SJSA1 (cell line): ENCODE data around the gene SLC2A6. TPM values are rescaled to one million over a fixed set of nuclear protein-coding genes. Genes with fewer than 3 reads are reported as not detected.

Source experiments
- DNase-seq, 2 experiments: peaks; one replicate each; pipeline ENCODE4 v3.0.0-alpha.2; 2015 to 2020; ENCODE audit warnings: low spot score in 2 of 2, low read depth in 1 of 2
- H3K27ac ChIP-seq: fragments of 250-450 bp; sonication (Bioruptor Pico); 2 replicates; pipeline ENCODE4 v1.5.1; 2020; ENCODE audit warnings: mild to moderate bottlenecking, moderate library complexity
- H3K27me3 ChIP-seq: fragments of 250-450 bp; sonication (Bioruptor Pico); replicated peaks from 2 replicates; pipeline ENCODE4 v1.5.1; 2020; ENCODE audit warnings: mild to moderate bottlenecking, moderate library complexity
- H3K36me3 ChIP-seq: fragments of 250-450 bp; sonication (Bioruptor Pico); 2 replicates; pipeline ENCODE4 v1.5.1; 2020; ENCODE audit warnings: mild to moderate bottlenecking
- H3K4me1 ChIP-seq: fragments of 250-450 bp; sonication (Bioruptor Pico); replicated peaks from 2 replicates; pipeline ENCODE4 v1.6.1; 2021; ENCODE audit warnings: mild to moderate bottlenecking
- H3K4me3 ChIP-seq: fragments of 250-450 bp; sonication (Bioruptor Pico); 2 replicates; pipeline ENCODE4 v1.5.1; 2020; ENCODE audit warnings: mild to moderate bottlenecking
- H3K9me3 ChIP-seq: fragments of 250-450 bp; sonication (Bioruptor Pico); replicated peaks from 2 replicates; pipeline ENCODE4 v1.5.1; 2020; ENCODE audit warnings: mild to moderate bottlenecking
- total RNA-seq: library from RNA; depleted of rRNA; stranded (reverse); fragments of >200 nt; shearing (Covaris generic); gene quantifications from 2 replicates; pipeline ENCODE4 v1.2.3, GENCODE V29; 2014; rRNA removed

SLC2A6 gene
- total RNA-seq, 1 experiment from 2014 or later = 22.6 TPM

DNA sequence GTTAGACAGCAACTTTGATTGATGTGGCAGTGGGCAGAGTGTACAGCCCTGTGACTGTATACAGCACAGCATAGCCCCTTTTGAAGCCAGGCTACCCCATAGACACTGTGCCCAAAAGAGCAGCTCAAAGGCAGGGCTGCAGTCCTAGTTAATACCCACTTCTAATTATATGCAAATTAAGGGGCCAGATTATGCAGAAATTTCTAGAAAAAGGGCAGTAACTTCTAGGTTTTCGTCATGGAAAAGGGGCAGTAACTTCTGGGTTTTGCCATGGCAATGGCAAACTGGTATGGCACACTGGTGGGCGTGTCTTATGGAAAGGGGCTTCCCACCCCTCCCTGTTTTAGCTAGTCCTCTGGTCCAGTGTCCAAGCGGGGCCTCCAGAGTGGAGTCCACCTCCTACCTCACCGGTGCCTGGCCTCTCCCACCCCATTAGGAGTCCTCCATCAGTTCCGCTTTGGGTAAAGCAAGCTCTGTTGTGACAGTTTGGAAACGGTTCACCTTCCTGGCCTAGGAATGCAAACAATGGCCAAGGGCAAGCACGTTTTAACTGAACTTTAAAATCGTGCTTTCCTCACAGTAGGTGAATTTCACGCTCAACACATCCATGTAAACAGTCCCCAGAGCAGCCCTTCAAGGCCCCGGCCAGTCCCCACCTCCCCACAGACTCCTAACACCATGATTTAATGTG is 51.1 kb downstream of the SLC2A6 start:
- Histone ChIP-seq H3K27me3 (no peaks in the 10 kb centered on the region), H3K9me3 (no peaks in the 10 kb centered on the region), H3K4me3 (no peak overlapping the region), H3K27ac (no peak overlapping the region), H3K36me3 (no peaks in the 10 kb centered on the region), H3K4me1 (no peaks in the 10 kb centered on the region)
- DNase-seq = no peak

DNA sequence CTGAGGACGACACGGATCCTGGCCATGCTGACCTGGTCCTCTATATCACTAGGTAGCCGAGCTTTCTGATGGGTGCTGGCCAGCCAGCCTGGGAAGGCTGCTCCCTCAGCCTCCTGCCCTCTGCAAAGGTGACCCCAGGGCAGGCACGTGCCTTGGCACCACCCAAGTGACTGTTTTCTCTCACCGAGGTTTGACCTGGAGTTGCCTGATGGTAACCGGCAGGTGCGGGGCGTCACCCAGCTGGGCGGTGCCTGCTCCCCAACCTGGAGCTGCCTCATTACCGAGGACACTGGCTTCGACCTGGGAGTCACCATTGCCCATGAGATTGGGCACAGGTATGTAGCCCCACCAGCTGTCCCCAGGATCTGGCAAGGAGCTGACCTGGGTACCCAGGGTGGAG is 52.9 kb downstream of the SLC2A6 start:
- H3K4me3 ChIP-seq = no peak overlapping the region
- H3K4me1 ChIP-seq = no peaks in the 10 kb centered on the region
- no peaks in the 10 kb centered on the region for H3K27me3 ChIP-seq
- H3K36me3 ChIP-seq = no peaks in the 10 kb centered on the region
- no peaks in the 10 kb centered on the region for H3K9me3 ChIP-seq
- DNase-seq = no peak
- H3K27ac ChIP-seq = no peak overlapping the region

DNA sequence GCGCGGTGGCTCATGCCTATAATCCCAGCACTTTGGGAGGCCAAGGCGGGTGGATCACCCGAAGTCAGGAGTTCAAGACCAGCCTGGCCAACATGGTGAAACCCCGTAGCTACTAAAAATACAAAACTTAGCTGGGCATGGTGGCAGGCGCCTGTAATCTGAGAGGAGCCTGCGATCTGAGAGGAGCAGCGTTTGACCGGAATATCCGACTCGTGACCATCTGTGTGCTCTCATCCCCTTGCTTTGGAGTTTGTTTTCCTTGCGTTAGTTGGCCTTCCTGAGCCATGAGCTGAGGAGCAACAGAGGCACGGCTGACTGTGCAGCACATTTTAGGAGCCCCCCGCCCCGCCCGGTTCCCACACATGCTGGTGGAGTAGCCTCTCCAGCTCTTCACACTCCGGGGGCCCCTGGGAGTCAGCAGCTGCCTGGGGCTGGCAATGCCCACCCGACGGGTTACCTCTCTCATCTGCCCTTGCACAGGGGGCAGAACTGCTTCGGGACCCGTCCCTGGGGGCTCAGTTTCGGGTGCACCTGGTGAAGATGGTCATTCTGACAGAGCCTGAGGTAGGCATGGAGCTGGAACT is 53.8 kb downstream of the SLC2A6 start:
- no peaks in the 10 kb centered on the region for H3K9me3 ChIP-seq
- no peaks in the 10 kb centered on the region for H3K27me3 ChIP-seq
- H3K27ac ChIP-seq = no peak overlapping the region
- no peaks in the 10 kb centered on the region for H3K4me1 ChIP-seq
- no peak overlapping the region for H3K4me3 ChIP-seq
- no peaks in the 10 kb centered on the region for H3K36me3 ChIP-seq
- DNase-seq = no peak

DNA sequence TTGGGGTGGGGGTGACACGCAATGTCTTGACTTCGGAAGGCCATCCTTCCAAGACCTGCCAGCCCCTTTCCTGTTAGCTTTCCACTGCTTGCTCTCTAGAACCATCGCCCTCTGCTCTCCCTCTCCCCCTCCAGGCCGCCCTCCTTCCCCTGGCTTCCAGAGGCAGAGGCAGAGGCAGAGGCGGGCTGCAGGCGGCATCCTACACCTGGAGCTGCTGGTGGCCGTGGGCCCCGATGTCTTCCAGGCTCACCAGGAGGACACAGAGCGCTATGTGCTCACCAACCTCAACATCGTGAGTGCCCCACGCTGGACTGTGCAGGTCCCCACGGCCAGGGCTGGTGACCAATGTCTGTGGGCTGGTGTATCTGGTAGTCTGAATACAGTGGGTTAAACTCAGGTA is 54.7 kb downstream of the SLC2A6 start:
- no peaks in the 10 kb centered on the region for H3K27me3 ChIP-seq
- no peak overlapping the region for H3K27ac ChIP-seq
- H3K36me3 ChIP-seq = no peaks in the 10 kb centered on the region
- H3K4me1 ChIP-seq = no peaks in the 10 kb centered on the region
- no peak overlapping the region for H3K4me3 ChIP-seq
- no peaks in the 10 kb centered on the region for H3K9me3 ChIP-seq
- no peak for DNase-seq

DNA sequence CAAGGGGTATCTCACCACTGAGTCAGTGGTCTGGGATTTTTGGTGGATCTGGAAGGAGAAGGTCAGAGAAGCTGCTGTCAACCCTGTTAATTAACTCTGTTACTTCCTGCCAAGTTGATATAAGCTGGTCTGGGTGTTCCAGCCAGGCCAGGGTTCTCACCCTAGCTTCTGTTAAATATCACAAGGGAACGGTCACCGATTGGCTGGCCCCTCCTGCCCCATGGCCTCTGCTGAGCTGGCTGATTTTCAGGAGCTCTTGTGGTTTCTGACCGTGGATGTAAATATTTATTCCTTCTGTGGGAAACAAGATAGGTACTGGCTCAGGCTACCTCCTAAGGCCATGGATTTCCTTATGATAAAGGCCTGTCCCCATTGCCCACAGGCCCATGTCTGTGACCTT is 55.7 kb downstream of the SLC2A6 start:
- Histone ChIP-seq H3K4me3 (no peak overlapping the region), H3K36me3 (no peaks in the 10 kb centered on the region), H3K4me1 (no peaks in the 10 kb centered on the region), H3K27ac (no peak overlapping the region), H3K27me3 (no peaks in the 10 kb centered on the region), H3K9me3 (no peaks in the 10 kb centered on the region)
- DNase-seq = no peak

DNA sequence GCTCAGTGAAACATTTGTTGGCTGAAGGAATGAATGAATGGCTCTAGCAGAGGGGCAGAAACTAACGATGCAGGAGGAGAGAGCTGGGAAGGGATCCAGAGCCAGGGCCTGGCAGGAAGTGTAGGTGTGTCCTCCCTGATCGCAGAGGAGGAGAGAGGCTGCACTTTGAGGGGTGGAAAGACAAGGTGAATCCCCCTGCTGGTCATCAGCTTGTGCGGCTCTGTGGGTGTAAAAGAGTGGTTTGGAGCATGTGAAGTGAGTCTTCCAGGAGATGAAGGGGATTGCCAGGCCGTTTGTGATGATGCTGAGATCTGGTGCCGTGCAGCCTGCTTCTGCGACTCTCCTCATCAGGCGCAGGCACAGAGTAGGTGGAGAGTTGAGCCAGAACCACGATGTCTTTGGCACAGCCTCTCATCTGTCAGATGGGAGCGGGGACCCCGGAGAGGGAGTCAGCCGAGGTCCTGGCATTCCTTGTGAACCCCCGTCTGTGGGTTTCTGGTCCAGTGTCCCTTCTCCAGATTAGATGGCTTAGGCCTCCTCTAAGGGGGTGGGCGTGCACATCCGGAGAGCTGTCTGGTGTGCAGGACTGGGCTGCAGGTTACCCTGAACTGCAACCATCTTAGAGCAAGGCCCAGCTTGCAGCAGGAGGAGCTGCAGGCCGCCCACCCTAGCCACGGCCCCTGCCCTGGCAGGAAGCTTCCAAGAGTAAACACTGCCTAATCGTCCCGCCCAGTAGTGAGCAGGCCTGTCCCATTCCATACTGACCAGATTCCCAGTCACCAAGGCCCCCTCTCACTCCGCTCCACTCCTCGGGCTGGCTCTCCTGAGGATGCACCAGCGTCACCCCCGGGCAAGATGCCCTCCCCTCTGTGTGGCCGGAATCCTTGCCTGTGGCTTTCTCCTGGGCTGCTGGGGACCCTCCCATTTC is 57.0 kb downstream of the SLC2A6 start, which contains the start of gene ADAMTS13:
Gene ADAMTS13, plus strand, starts transcription at position 753 of the 928 bp plus-strand sequence. Its CDS starts 77 bp downstream, at position 830.
- DNase-seq = no peak
- Histone ChIP-seq H3K4me3 (no peak within 1 kb of the TSS), H3K36me3 (peaks cover 4% of the 10 kb centered on the region; the same call in 1 of the 2 replicates), H3K9me3 (no peaks in the 10 kb centered on the region), H3K4me1 (peaks cover under 1% of the 10 kb centered on the region), H3K27me3 (no peaks in the 10 kb centered on the region), H3K27ac (no peak within 1 kb of the TSS)

Other genes with a start within 250 kb of the SLC2A6 start
- not detected in 2 replicates for gene ABO, start 203.9 kb downstream of the SLC2A6 start, total RNA-seq
- gene SURF6, start 142.9 kb downstream of the SLC2A6 start, total RNA-seq = 15.5 and 29.0 TPM in 2 replicates
- 19.7 and 20.4 TPM in 2 replicates for gene MED22, start 131.0 kb downstream of the SLC2A6 start, total RNA-seq
- 1,201 and 1,667 TPM in 2 replicates for gene RPL7A, start 130.9 kb downstream of the SLC2A6 start, total RNA-seq
- 44.5 and 45.0 TPM in 2 replicates for gene SURF1, start 122.6 kb downstream of the SLC2A6 start, total RNA-seq
- gene SURF2, start 122.5 kb downstream of the SLC2A6 start, total RNA-seq = 16.5 and 19.6 TPM in 2 replicates
- gene SURF4, start 103.0 kb downstream of the SLC2A6 start, total RNA-seq = 281 and 393 TPM in 2 replicates
- 0.63 TPM in 1 of 2 replicates, not detected in the other for gene STKLD1, start 102.7 kb downstream of the SLC2A6 start, total RNA-seq
- gene REXO4, start 61.1 kb downstream of the SLC2A6 start, total RNA-seq = 15.6 and 21.6 TPM in 2 replicates
- 0.24 and 0.88 TPM in 2 replicates for gene ADAMTS13, start 56.7 kb downstream of the SLC2A6 start, total RNA-seq
- 2.9 and 3.4 TPM in 2 replicates for gene CACFD1, start 19.1 kb downstream of the SLC2A6 start, total RNA-seq
- not detected in 2 replicates for gene MYMK, start 45.9 kb upstream of the SLC2A6 start, total RNA-seq
- not detected in 2 replicates for gene ADAMTSL2, start 55.6 kb upstream of the SLC2A6 start, total RNA-seq
- not detected in 2 replicates for gene FAM163B, start 130.3 kb upstream of the SLC2A6 start, total RNA-seq
- gene DBH, start 157.3 kb upstream of the SLC2A6 start, total RNA-seq = not detected in 2 replicates